ENCODE measurements around the gene HAPSTR1. TPM values are rescaled to one million over a fixed set of nuclear protein-coding genes. Genes with fewer than 3 reads are reported as not detected.

Gene HAPSTR1
- total and polyA plus RNA-seq, 2 of the 8 experiments (the other 6 are each of a cell fraction or from before 2014, with no cell fraction given) = 11.9 to 66.1 TPM

GRCh38 chr16:9046667-9047055 lies 44.8 kb upstream of the HAPSTR1 start:
- Histone ChIP-seq H3K4ac (replicated peaks; ENCODE audit: insufficient read length, low read depth, low read length) (no peak overlapping the region), H3K9me3 (ENCODE audit: insufficient read depth in 2 of 2, low read depth in 1 of 2, low read length in 1 of 2) (no peaks in the 10 kb centered on the region; a peak in 1 of 4 replicates), H2BK5ac (ENCODE audit: low read depth, low read length) (no peak overlapping the region), H3K4me3 (ENCODE audit: extremely low read depth in 1 of 4, insufficient read depth in 2 of 4, low read depth in 3 of 4, low read length in 4 of 4) (no peak overlapping the region), H3K79me1 (ENCODE audit: low read depth, low read length) (0 out of 2 replicates have a peak, but pooled peaks cover 2% of the 10 kb centered on the region), H3K27ac (ENCODE audit: low read depth, low read length) (no peak overlapping the region), H2BK15ac (ENCODE audit: low read length) (no peak overlapping the region), H2BK120ac (replicated peaks; ENCODE audit: low read depth, low read length) (no peak overlapping the region), H3K36me3 (ENCODE audit: control insufficient read depth in 2 of 4, insufficient read depth in 4 of 4, low read length in 3 of 4) (no peaks in the 10 kb centered on the region), H2AFZ (ENCODE audit: low read length) (no peak overlapping the region), H3K56ac (replicated peaks; ENCODE audit: insufficient read length, low read depth, low read length) (no peak overlapping the region), H3K9ac (replicated peaks in 1 of 4; ENCODE audit: extremely low read depth in 1 of 4, low read depth in 3 of 4, low read length in 3 of 4) (no peak overlapping the region), H3K4me2 (ENCODE audit: insufficient read depth in 1 of 2, low read depth in 2 of 2, low read length in 2 of 2) (no peak overlapping the region), H2AK5ac (ENCODE audit: low read depth, low read length) (no peak overlapping the region), H4K8ac (ENCODE audit: extremely low read depth, insufficient read depth, low read length) (no peak overlapping the region), H2BK12ac (ENCODE audit: low read depth, low read length) (no peak overlapping the region), H3K4me1 (replicated peaks in 1 of 4; ENCODE audit: control insufficient read depth in 3 of 4, insufficient read depth in 4 of 4, low read length in 3 of 4) (peaks cover 5 to 14% (median 10%) of the 10 kb centered on the region in 4 experiments), H4K5ac (ENCODE audit: insufficient read length, low read depth, low read length) (no peak overlapping the region), H4K91ac (replicated peaks; ENCODE audit: insufficient read length, low read length) (no peak overlapping the region), H3K23ac (ENCODE audit: insufficient read length) (no peak overlapping the region), H3K23me2 (ENCODE audit: low read depth, low read length) (0 out of 2 replicates have a peak, but pooled peaks cover 2% of the 10 kb centered on the region), H2BK20ac (ENCODE audit: low read length) (no peak overlapping the region), H3K14ac (ENCODE audit: insufficient read length) (no peak overlapping the region), H3K18ac (ENCODE audit: extremely low read depth, low read length) (no peak overlapping the region), H4K20me1 (replicated peaks in 1 of 2; ENCODE audit: control insufficient read depth in 1 of 2, insufficient read depth in 2 of 2, low read length in 2 of 2) (no peaks in the 10 kb centered on the region), H3K27me3 (replicated peaks in 1 of 4; ENCODE audit: control insufficient read depth in 3 of 4, extremely low read depth in 1 of 4, insufficient read depth in 3 of 4, low read length in 3 of 4) (no peaks in the 10 kb centered on the region), H3K79me2 (ENCODE audit: control insufficient read depth in 1 of 2, insufficient read depth in 2 of 2, low read length in 2 of 2) (no peaks in the 10 kb centered on the region)
- no peak for DNase-seq (ENCODE audit: low read depth in 1 of 2, low spot score in 2 of 2)
- ChIA-PET POLR2A (ENCODE audit: partially characterized antibody) (interaction anchor here (0.9 to 2.8 kb wide), 5 partner anchors 8 to 51 kb away, joined by 3 to 8 read pairs (median 4); partner anchors contain the start of gene HAPSTR1), CTCF (ENCODE audit: partially characterized antibody) (interaction anchor here (0.8 to 5.9 kb wide), 5 partner anchors 14 to 110 kb away, joined by 3 to 54 read pairs (median 10); no protein-coding TSS in a partner anchor)
- no peak for TF ChIP-seq CEBPB (IDR thresholded peaks at IDR 0.05; ENCODE audit: low read depth, low read length)
- TF ChIP-seq KDM1A (IDR thresholded peaks at IDR 0.05; ENCODE audit: borderline replicate concordance, low read length) = 0 out of 2 replicates have a peak, but pooled peaks have one; percentile 48
- WGBS, 2 experiments (ENCODE audit: extremely low coverage in 1 of 2, insufficient coverage in 1 of 2, insufficient read length in 1 of 2, insufficient replicate concordance in 2 of 2, low coverage in 1 of 2, low lambda C conversion rate in 2 of 2, missing lambda C conversion rate in 1 of 2) = 100% methylated on average over 1 of the region's 1 CpG; no CpG with 5 or more reads in 1 of the 2 experiments
- FAIRE-seq = no peak

All from H1 (cell line).